ENCODE results near the gene CSTPP1.

The CSTPP1 gene

GRCh38 chr11:46892838-46893237, 43.7 kb upstream of the CSTPP1 start:
- H3K79me2 ChIP-seq (ENCODE audit: insufficient read depth, low read length) = no peaks in the 10 kb centered on the region
- H3K9ac ChIP-seq (ENCODE audit: low read depth, low read length) = no peak overlapping the region
- H3K4me1 ChIP-seq (ENCODE audit: insufficient read depth, low read length) = no peaks in the 10 kb centered on the region
- no peak overlapping the region for H2AFZ ChIP-seq (ENCODE audit: low read depth, low read length)
- ATAC-seq (ENCODE audit: insufficient read depth, low read depth) (no peak), DNase-seq (no peak)
- no peaks in the 10 kb centered on the region for H3K27me3 ChIP-seq (ENCODE audit: insufficient read depth, low read length, poor library complexity)
- no peaks in the 10 kb centered on the region for H4K20me1 ChIP-seq (ENCODE audit: insufficient read depth, low read length)
- H3K27ac ChIP-seq (ENCODE audit: low read length) = no peak overlapping the region
- no peaks in the 10 kb centered on the region for H3K36me3 ChIP-seq (ENCODE audit: insufficient read depth, low read length)
- no peak overlapping the region for H3K4me3 ChIP-seq (ENCODE audit: low read depth in 1 of 2, low read length in 2 of 2)
- H3K9me3 ChIP-seq (ENCODE audit: insufficient read depth, low read length, severe bottlenecking) = no peaks in the 10 kb centered on the region
- TF ChIP-seq EZH2 (IDR thresholded peaks at IDR 0.05; ENCODE audit: borderline replicate concordance, low read depth, low read length, severe bottlenecking) = no peak
- TF ChIP-seq CTCF (IDR thresholded peaks at IDR 0.05; ENCODE audit: borderline replicate concordance, extremely low read depth, low read length, poor library complexity, severe bottlenecking) = no peak
- no peak overlapping the region for H3K4me2 ChIP-seq (ENCODE audit: insufficient read depth, low read length)

GRCh38 chr11:46894506-46894905, 42.1 kb upstream of the CSTPP1 start:
- no peak overlapping the region for H3K9ac ChIP-seq (ENCODE audit: low read depth, low read length)
- ATAC-seq (ENCODE audit: insufficient read depth, low read depth) = no peak
- DNase-seq = no peak
- no peak overlapping the region for H3K4me3 ChIP-seq (ENCODE audit: low read depth in 1 of 2, low read length in 2 of 2)
- no peak overlapping the region for H2AFZ ChIP-seq (ENCODE audit: low read depth, low read length)
- H3K36me3 ChIP-seq (ENCODE audit: insufficient read depth, low read length) = no peaks in the 10 kb centered on the region
- no peaks in the 10 kb centered on the region for H4K20me1 ChIP-seq (ENCODE audit: insufficient read depth, low read length)
- no peaks in the 10 kb centered on the region for H3K27me3 ChIP-seq (ENCODE audit: insufficient read depth, low read length, poor library complexity)
- no peaks in the 10 kb centered on the region for H3K9me3 ChIP-seq (ENCODE audit: insufficient read depth, low read length, severe bottlenecking)
- H3K4me1 ChIP-seq (ENCODE audit: insufficient read depth, low read length) = no peaks in the 10 kb centered on the region
- H3K4me2 ChIP-seq (ENCODE audit: insufficient read depth, low read length) = no peak overlapping the region
- TF ChIP-seq EZH2 (IDR thresholded peaks at IDR 0.05; ENCODE audit: borderline replicate concordance, low read depth, low read length, severe bottlenecking) = no peak
- TF ChIP-seq CTCF (IDR thresholded peaks at IDR 0.05; ENCODE audit: borderline replicate concordance, extremely low read depth, low read length, poor library complexity, severe bottlenecking) = no peak
- H3K27ac ChIP-seq (ENCODE audit: low read length) = no peak overlapping the region
- no peaks in the 10 kb centered on the region for H3K79me2 ChIP-seq (ENCODE audit: insufficient read depth, low read length)

GRCh38 chr11:46894961-46895360, 41.6 kb upstream of the CSTPP1 start:
- no peak for TF ChIP-seq CTCF (IDR thresholded peaks at IDR 0.05; ENCODE audit: borderline replicate concordance, extremely low read depth, low read length, poor library complexity, severe bottlenecking)
- no peak for TF ChIP-seq EZH2 (IDR thresholded peaks at IDR 0.05; ENCODE audit: borderline replicate concordance, low read depth, low read length, severe bottlenecking)
- no peak for ATAC-seq (ENCODE audit: insufficient read depth, low read depth)
- Histone ChIP-seq H3K4me2 (ENCODE audit: insufficient read depth, low read length) (no peak overlapping the region), H3K27ac (ENCODE audit: low read length) (no peak overlapping the region), H3K4me1 (ENCODE audit: insufficient read depth, low read length) (no peaks in the 10 kb centered on the region), H3K9ac (ENCODE audit: low read depth, low read length) (no peak overlapping the region), H3K79me2 (ENCODE audit: insufficient read depth, low read length) (no peaks in the 10 kb centered on the region), H2AFZ (ENCODE audit: low read depth, low read length) (no peak overlapping the region), H4K20me1 (ENCODE audit: insufficient read depth, low read length) (no peaks in the 10 kb centered on the region), H3K4me3 (ENCODE audit: low read depth in 1 of 2, low read length in 2 of 2) (no peak overlapping the region), H3K9me3 (ENCODE audit: insufficient read depth, low read length, severe bottlenecking) (no peaks in the 10 kb centered on the region), H3K27me3 (ENCODE audit: insufficient read depth, low read length, poor library complexity) (no peaks in the 10 kb centered on the region), H3K36me3 (ENCODE audit: insufficient read depth, low read length) (no peaks in the 10 kb centered on the region)
- DNase-seq = no peak

GRCh38 chr11:46895821-46896220, 40.7 kb upstream of the CSTPP1 start:
- no peaks in the 10 kb centered on the region for H3K27me3 ChIP-seq (ENCODE audit: insufficient read depth, low read length, poor library complexity)
- no peak overlapping the region for H2AFZ ChIP-seq (ENCODE audit: low read depth, low read length)
- no peak overlapping the region for H3K27ac ChIP-seq (ENCODE audit: low read length)
- H3K4me2 ChIP-seq (ENCODE audit: insufficient read depth, low read length) = no peak overlapping the region
- H3K9ac ChIP-seq (ENCODE audit: low read depth, low read length) = no peak overlapping the region
- no peak for TF ChIP-seq EZH2 (IDR thresholded peaks at IDR 0.05; ENCODE audit: borderline replicate concordance, low read depth, low read length, severe bottlenecking)
- TF ChIP-seq CTCF (IDR thresholded peaks at IDR 0.05; ENCODE audit: borderline replicate concordance, extremely low read depth, low read length, poor library complexity, severe bottlenecking) = no peak
- no peaks in the 10 kb centered on the region for H3K9me3 ChIP-seq (ENCODE audit: insufficient read depth, low read length, severe bottlenecking)
- no peaks in the 10 kb centered on the region for H4K20me1 ChIP-seq (ENCODE audit: insufficient read depth, low read length)
- no peak for ATAC-seq (ENCODE audit: insufficient read depth, low read depth)
- no peak for DNase-seq
- no peak overlapping the region for H3K4me3 ChIP-seq (ENCODE audit: low read depth in 1 of 2, low read length in 2 of 2)
- H3K79me2 ChIP-seq (ENCODE audit: insufficient read depth, low read length) = no peaks in the 10 kb centered on the region
- H3K36me3 ChIP-seq (ENCODE audit: insufficient read depth, low read length) = no peaks in the 10 kb centered on the region
- H3K4me1 ChIP-seq (ENCODE audit: insufficient read depth, low read length) = no peaks in the 10 kb centered on the region

Data from DND-41 (cell line).